HepG2 (cell line): ENCODE results near the gene GDAP1L1. TPM values are rescaled to one million over a fixed set of nuclear protein-coding genes. Genes with fewer than 3 reads are reported as not detected.

Source experiments
- ARHGAP35 ChIP-seq: sonication (generic); formaldehyde crosslinking; IDR thresholded peaks from 2 replicates; pipeline ENCODE4 v1.9.0; 2022; ENCODE audit warnings: mild to moderate bottlenecking, inconsistent platforms, moderate library complexity, missing genetic modification reagents, borderline replicate concordance
- FOXP4 ChIP-seq: sonication (generic); formaldehyde crosslinking; IDR thresholded peaks from 2 replicates; pipeline ENCODE4 v1.4.0; 2020; ENCODE audit warnings: missing genetic modification reagents
- GABPA ChIP-seq, 2 experiments: IDR thresholded peaks; 2 replicates each; pipeline ENCODE4 v1.6.1; 2011 to 2016; ENCODE audit warnings: low read depth in 2 of 2, low read length in 1 of 2, missing biosample characterization in 1 of 2, missing genetic modification characterization in 1 of 2
- HNF4A ChIP-seq: sonication (generic); formaldehyde crosslinking; IDR thresholded peaks from 2 replicates; pipeline ENCODE4 v1.4.0; 2020; ENCODE audit warnings: missing genetic modification reagents
- HOXA7 ChIP-seq: sonication (generic); formaldehyde crosslinking; IDR thresholded peaks from 2 replicates; pipeline ENCODE4 v1.8.1; 2022; ENCODE audit warnings: mild to moderate bottlenecking, missing genetic modification reagents, moderate library complexity
- KAT8 ChIP-seq: IDR thresholded peaks from 2 replicates; pipeline ENCODE4 v1.6.1; 2016; ENCODE audit warnings: missing genetic modification reagents, missing compliant biosample characterization
- MEIS1 ChIP-seq: sonication (generic); formaldehyde crosslinking; IDR thresholded peaks from 2 replicates; pipeline ENCODE4 v1.9.0; 2021; ENCODE audit warnings: mild to moderate bottlenecking, missing genetic modification reagents, moderate library complexity, borderline replicate concordance
- MXI1 ChIP-seq: IDR thresholded peaks from 3 replicates; pipeline ENCODE4 v1.6.1; 2012; ENCODE audit warnings: low read depth, low read length, inconsistent platforms, borderline replicate concordance
- RFX3 ChIP-seq: IDR thresholded peaks from 2 replicates; pipeline ENCODE4 v1.6.1; 2016; ENCODE audit warnings: missing biosample characterization, missing genetic modification reagents
- SMAD1 ChIP-seq: sonication (generic); formaldehyde crosslinking; IDR thresholded peaks from 2 replicates; pipeline ENCODE4 v1.4.0; 2020; ENCODE audit warnings: missing genetic modification reagents, low read depth, mild to moderate bottlenecking, borderline replicate concordance
- YEATS4 ChIP-seq: sonication (generic); formaldehyde crosslinking; IDR thresholded peaks from 2 replicates; pipeline ENCODE4 v1.4.0; 2020; ENCODE audit warnings: missing genetic modification reagents, borderline replicate concordance
- ZBTB10 ChIP-seq: sonication (generic); formaldehyde crosslinking; IDR thresholded peaks from 2 replicates; pipeline ENCODE4 v1.4.0; 2020; ENCODE audit warnings: missing genetic modification reagents, borderline replicate concordance
- ZHX2 ChIP-seq, 2 experiments: sonication (generic) in 1 of 2; formaldehyde crosslinking in 1 of 2; IDR thresholded peaks; 2 replicates each; pipeline versions ENCODE4 v1.6.1 to v1.9.0; 2014 to 2022; ENCODE audit warnings: antibody characterized with exemption in 1 of 2, borderline replicate concordance in 1 of 2, inconsistent platforms in 1 of 2, low read depth in 1 of 2, missing genetic modification reagents in 1 of 2
- ZNF431 ChIP-seq: sonication (generic); formaldehyde crosslinking; IDR thresholded peaks from 2 replicates; pipeline ENCODE4 v1.9.0; 2022; ENCODE audit warnings: missing genetic modification reagents, low read depth, mild to moderate bottlenecking, borderline replicate concordance
- ZNF615 ChIP-seq: sonication (generic); formaldehyde crosslinking; IDR thresholded peaks from 2 replicates; pipeline ENCODE4 v1.5.0; 2020; ENCODE audit warnings: mild to moderate bottlenecking, missing genetic modification reagents, borderline replicate concordance
- ZNF720 ChIP-seq: sonication (generic); formaldehyde crosslinking; IDR thresholded peaks from 2 replicates; pipeline ENCODE4 v1.4.0; 2020; ENCODE audit warnings: missing genetic modification reagents
- ZNF777 ChIP-seq: sonication (generic); formaldehyde crosslinking; IDR thresholded peaks from 2 replicates; pipeline ENCODE4 v1.4.0; 2020; ENCODE audit warnings: missing genetic modification reagents
- polyA plus RNA-seq, 8 experiments: library from polyadenylated mRNA; depleted of rRNA in 3 of 8; stranded (reverse) in 7 of 8; unstranded in 1 of 8; fragments of >200 nt; fragmentation: Illumina TruSeq in 4 of 8; extraction: Trizol in 4 of 8; gene quantifications; 2 replicates each; pipeline versions ENCODE4 v1.2.1 to v1.2.3, GENCODE V29; 2011 to 2016; ENCODE audit warnings: low read depth in 4 of 8, missing spikeins in 1 of 8, mixed read lengths in 1 of 8; ENCODE audit not compliant: insufficient read depth in 1 of 8
- total RNA-seq, 5 experiments: library from RNA; depleted of rRNA; stranded (reverse); fragments of >200 nt; fragmentation: Illumina TruSeq; extraction: Trizol; gene quantifications; 2 replicates each; pipeline ENCODE4 v1.2.3, GENCODE V29; 2016; ENCODE audit warnings: low read depth in 1 of 5

GDAP1L1 gene
- total and polyA plus RNA-seq, 2 of the 13 experiments (the other 11 are each of a cell fraction or from before 2014, with no cell fraction given) = 0.04 TPM; not detected in 1

- TF ChIP-seq MEIS1 (no peak), MXI1 (no peak; the same call in 2 of the 3 replicates), YEATS4 (CRISPR knock-in tag) (no peak; the same call in none of the 2 replicates), HNF4A (0 out of 2 replicates have a peak, but pooled peaks have one; percentile 20), GABPA (IDR thresholded peaks at IDR 0.05; ENCODE audit: low read depth, low read length) (no peak), GABPA (CRISPR knock-in tag; IDR thresholded peaks at IDR 0.05; ENCODE audit: low read depth) (no peak), ZHX2 (IDR thresholded peaks at IDR 0.05; ENCODE audit: low read depth) (no peak), ZHX2 (CRISPR knock-in tag; IDR thresholded peaks at IDR 0.05; ENCODE audit: borderline replicate concordance) (no peak), RFX3 (CRISPR knock-in tag) (no peak), ZNF720 (CRISPR knock-in tag) (no peak), ZNF431 (no peak), KAT8 (no peak), ZNF615 (peak; percentile 94), HOXA7 (CRISPR knock-in tag) (no peak), ARHGAP35 (CRISPR knock-in tag) (peak; percentile 58; the same call in 1 of the 2 replicates), FOXP4 (CRISPR knock-in tag) (no peak), ZBTB10 (0 out of 2 replicates have a peak, but pooled peaks have one; percentile 47), ZNF777 (0 out of 2 replicates have a peak, but pooled peaks have one; percentile 9), SMAD1 (CRISPR knock-in tag) (0 out of 2 replicates have a peak, but pooled peaks have one; percentile 84)
Measured at GRCh38 chr20:44209686-44210405, 37.3 kb upstream of the GDAP1L1 start (continued).
